HCT116 (cell line): ENCODE data around the gene FAM83G. TPM values are rescaled to one million over a fixed set of nuclear protein-coding genes. Genes with fewer than 3 reads are reported as not detected.

Experiments
- ATAC-seq: fragments of 200-7000 bp; cut with Tn5 transposase; 2 replicates; pipeline ENCODE4 v1.9.1; 2020; ENCODE audit warnings: mild to moderate bottlenecking, moderate library complexity
- BruUV-seq: library from RNA; stranded (reverse); fragments of 400-500 nt; replicated peaks from 2 replicates; lab custom pipeline; 2021; lab: Mats Ljungman, UMichigan
- CTCF ChIA-PET: fragments of 300-600 bp; sonication (Branson Sonifier 250); formaldehyde crosslinking; loops from one replicate; lab custom pipeline; 2021; ENCODE audit warnings: antibody characterized with exemption; lab: Charles Lee
- POLR2A ChIA-PET: fragments of 300-600, 350-600 bp; sonication (Branson Sonifier 250); formaldehyde crosslinking; loops from one replicate; lab custom pipeline; 2021; ENCODE audit warnings: antibody characterized with exemption; lab: Charles Lee
- RAD21 ChIA-PET, 2 experiments: fragments of 300-600 bp; sonication (Branson Sonifier 250); formaldehyde crosslinking; loops; one replicate each; lab custom pipeline; 2023; ENCODE audit warnings: low total read pairs in 2 of 2; ENCODE audit not compliant: uncharacterized antibody in 2 of 2, unreplicated experiment in 2 of 2, low non-redundant PET in 1 of 2; lab: Charles Lee
- DNase-seq: peaks from one replicate; pipeline ENCODE4 v3.0.0-alpha.2; 2010; ENCODE audit warnings: low read depth, low spot score
- H2AFZ ChIP-seq: fragments of 200-600 bp; shearing (Covaris generic), sonication (generic); 2 replicates; pipeline ENCODE4 v1.6.1; 2017; ENCODE audit warnings: low read depth, mixed run types, mixed read lengths, antibody characterized with exemption, low read length; ENCODE audit not compliant: poor library complexity, severe bottlenecking
- H3K27ac ChIP-seq: 2 replicates; pipeline ENCODE4 v1.5.1; 2012; ENCODE audit warnings: low read depth, low read length
- H3K27me3 ChIP-seq: fragments of 200-600 bp; sonication (generic); 2 replicates; pipeline ENCODE4 v1.6.1; 2016; ENCODE audit warnings: mixed run types, low read length, mixed read lengths; ENCODE audit not compliant: insufficient read depth
- H3K36me3 ChIP-seq, 2 experiments: fragments of 200-500 bp in 1 of 2; fragments of 200-600 bp in 1 of 2; sonication (Bioruptor generic) in 1 of 2; sonication (generic) in 1 of 2; 2 replicates each; pipeline versions ENCODE4 v1.5.1 to v1.6.1; 2014 to 2016; ENCODE audit warnings: low read length in 2 of 2, inconsistent platforms in 1 of 2, mixed read lengths in 1 of 2, mixed run types in 1 of 2; ENCODE audit not compliant: insufficient read depth in 2 of 2, control insufficient read depth in 1 of 2
- H3K4me1 ChIP-seq, 2 experiments: fragments of 200-600 bp in 1 of 2; sonication (generic) in 1 of 2; 2 replicates each; pipeline versions ENCODE4 v1.5.1 to v1.6.1; 2012 to 2017; ENCODE audit warnings: low read length in 2 of 2, inconsistent platforms in 1 of 2, mild to moderate bottlenecking in 1 of 2, mixed read lengths in 1 of 2, mixed run types in 1 of 2, moderate library complexity in 1 of 2; ENCODE audit not compliant: insufficient read depth in 2 of 2, control insufficient read depth in 1 of 2
- H3K4me2 ChIP-seq: fragments of 200-600 bp; sonication (generic); 2 replicates; pipeline ENCODE4 v1.6.1; 2017; ENCODE audit warnings: mixed run types, low read length, mixed read lengths
- H3K4me3 ChIP-seq, 2 experiments: fragments of 200-600 bp in 1 of 2; sonication (generic) in 1 of 2; replicated peaks in 1 of 2; 2 replicates each; pipeline ENCODE4 v1.5.1; 2011 to 2016; ENCODE audit warnings: low read length in 2 of 2, control low read depth in 1 of 2, low read depth in 1 of 2, mild to moderate bottlenecking in 1 of 2, mixed read lengths in 1 of 2, mixed run types in 1 of 2
- H3K79me2 ChIP-seq: fragments of 200-600 bp; sonication (generic); 2 replicates; pipeline ENCODE4 v1.6.1; 2017; ENCODE audit warnings: mild to moderate bottlenecking, mixed run types, low read length, moderate library complexity, mixed read lengths; ENCODE audit not compliant: insufficient read depth
- H3K9ac ChIP-seq: fragments of 200-600 bp; sonication (generic); 2 replicates; pipeline ENCODE4 v1.6.1; 2016; ENCODE audit warnings: low read length, mixed read lengths
- H3K9me2 ChIP-seq: fragments of 200-600 bp; sonication (generic), shearing (Covaris generic); 2 replicates; pipeline ENCODE4 v1.6.1; 2017; ENCODE audit warnings: mixed run types, mild to moderate bottlenecking, moderate library complexity; ENCODE audit not compliant: insufficient read depth
- H3K9me3 ChIP-seq, 2 experiments: fragments of 200-500 bp in 1 of 2; fragments of 200-600 bp in 1 of 2; sonication (Bioruptor generic) in 1 of 2; sonication (generic) in 1 of 2; 2 replicates each; pipeline ENCODE4 v1.6.1; 2014 to 2017; ENCODE audit warnings: low read length in 2 of 2, mixed read lengths in 2 of 2, inconsistent platforms in 1 of 2, low read depth in 1 of 2, mild to moderate bottlenecking in 1 of 2, mixed run types in 1 of 2, moderate library complexity in 1 of 2; ENCODE audit not compliant: control insufficient read depth in 1 of 2, insufficient read depth in 1 of 2
- H4K20me1 ChIP-seq: fragments of 200-600 bp; sonication (generic), shearing (Covaris generic); 2 replicates; pipeline ENCODE4 v1.6.1; 2017; ENCODE audit warnings: mixed run types, mild to moderate bottlenecking, moderate library complexity; ENCODE audit not compliant: insufficient read depth
- ATF3 ChIP-seq: IDR thresholded peaks from 2 replicates; pipeline ENCODE4 v1.6.1; 2012
- CBX3 ChIP-seq: IDR thresholded peaks from 2 replicates; pipeline ENCODE4 v1.6.1; 2012; ENCODE audit warnings: low read depth
- EGR1 ChIP-seq: IDR thresholded peaks from 2 replicates; pipeline ENCODE4 v1.6.1; 2012; ENCODE audit warnings: low read depth
- ELF1 ChIP-seq: IDR thresholded peaks from 2 replicates; pipeline ENCODE4 v1.6.1; 2012; ENCODE audit warnings: low read depth, borderline replicate concordance
- EZH2 ChIP-seq: fragments of 200-600 bp; sonication (generic); IDR thresholded peaks from 2 replicates; pipeline ENCODE4 v1.6.1; 2017; ENCODE audit warnings: antibody characterized with exemption, mixed run types
- EZH2phosphoT487 ChIP-seq: fragments of 200-600 bp; IDR thresholded peaks from 2 replicates; pipeline ENCODE4 v1.6.1; 2018; ENCODE audit warnings: antibody characterized with exemption, borderline replicate concordance
- FOSL1 ChIP-seq: IDR thresholded peaks from 2 replicates; pipeline ENCODE4 v1.6.1; 2012; ENCODE audit warnings: low read depth
- JUND ChIP-seq: IDR thresholded peaks from 2 replicates; pipeline ENCODE4 v1.6.1; 2012
- MAX ChIP-seq: IDR thresholded peaks from 2 replicates; pipeline ENCODE4 v1.6.1; 2012
- POLR2A ChIP-seq: IDR thresholded peaks from 2 replicates; pipeline ENCODE4 v1.7.0; 2011; ENCODE audit warnings: borderline replicate concordance; ENCODE audit not compliant: insufficient read depth, insufficient read length; ENCODE audit errors: extremely low read depth
- POLR2AphosphoS5 ChIP-seq: IDR thresholded peaks from 2 replicates; pipeline ENCODE4 v1.6.1; 2011; ENCODE audit warnings: mild to moderate bottlenecking, low read depth, low read length, moderate library complexity
- RAD21 ChIP-seq: IDR thresholded peaks from 2 replicates; pipeline ENCODE4 v1.6.1; 2012; ENCODE audit warnings: low read depth, mild to moderate bottlenecking
- REST ChIP-seq: IDR thresholded peaks from 2 replicates; pipeline ENCODE4 v1.6.1; 2012; ENCODE audit warnings: low read depth
- SP1 ChIP-seq: IDR thresholded peaks from 2 replicates; pipeline ENCODE4 v1.6.1; 2012; ENCODE audit warnings: low read depth
- SRF ChIP-seq: IDR thresholded peaks from 2 replicates; pipeline ENCODE4 v1.6.1; 2012; ENCODE audit warnings: low read depth
- TCF7L2 ChIP-seq: IDR thresholded peaks from 2 replicates; pipeline ENCODE4 v1.7.0; 2011; ENCODE audit warnings: borderline replicate concordance, inconsistent platforms; ENCODE audit not compliant: insufficient read depth, insufficient read length; ENCODE audit errors: extremely low read depth
- YY1 ChIP-seq: IDR thresholded peaks from 2 replicates; pipeline ENCODE4 v1.6.1; 2011; ENCODE audit warnings: low read length, low read depth, moderate library complexity, mild to moderate bottlenecking; ENCODE audit not compliant: insufficient replicate concordance; ENCODE audit errors: extremely low read depth
- ZNF274 ChIP-seq: fragments of 200-500 bp; sonication (Bioruptor generic); IDR thresholded peaks from 2 replicates; pipeline ENCODE4 v1.6.1; 2014; ENCODE audit warnings: mild to moderate bottlenecking, low read depth, low read length, inconsistent platforms
- intact Hi-C: fragments of 100-400 bp; cut with micrococcal nuclease; formaldehyde crosslinking; loops from 2 replicates; pipeline ENCODE4 v1.10.0; 2022
- total RNA-seq: library from RNA; stranded (reverse); gene quantifications from one replicate; pipeline ENCODE4 v1.2.1, GENCODE V29; 2021; ENCODE audit not compliant: unreplicated experiment
- TF ChIP-seq, protein P1 (sequence below), 3 experiments: fragments of 200-600 bp in 1 of 3; sonication (generic) in 1 of 3; IDR thresholded peaks in 2 of 3; conservative IDR thresholded peaks in 1 of 3; 2 replicates each; pipeline ENCODE4 v1.5.1; 2012 to 2017; ENCODE audit warnings: low read depth in 2 of 3, low read length in 2 of 3, antibody characterized with exemption in 1 of 3, borderline replicate concordance in 1 of 3, control low read depth in 1 of 3, mild to moderate bottlenecking in 1 of 3, mixed read lengths in 1 of 3, mixed run types in 1 of 3, moderate library complexity in 1 of 3; ENCODE audit not compliant: insufficient read depth in 1 of 3
- TF ChIP-seq, protein P2 (sequence below): IDR thresholded peaks from 2 replicates; pipeline ENCODE4 v1.6.1; 2011; ENCODE audit warnings: mild to moderate bottlenecking, low read length, moderate library complexity; ENCODE audit not compliant: insufficient replicate concordance; ENCODE audit errors: extremely low read depth

FAM83G gene
- total RNA-seq, 1 experiment from 2014 or later = 33.9 TPM

- TF ChIP-seq SP1 = no peak
- TF ChIP-seq POLR2A = no peak
- no peak for TF ChIP-seq TCF7L2
- TF ChIP-seq, protein P1, sequence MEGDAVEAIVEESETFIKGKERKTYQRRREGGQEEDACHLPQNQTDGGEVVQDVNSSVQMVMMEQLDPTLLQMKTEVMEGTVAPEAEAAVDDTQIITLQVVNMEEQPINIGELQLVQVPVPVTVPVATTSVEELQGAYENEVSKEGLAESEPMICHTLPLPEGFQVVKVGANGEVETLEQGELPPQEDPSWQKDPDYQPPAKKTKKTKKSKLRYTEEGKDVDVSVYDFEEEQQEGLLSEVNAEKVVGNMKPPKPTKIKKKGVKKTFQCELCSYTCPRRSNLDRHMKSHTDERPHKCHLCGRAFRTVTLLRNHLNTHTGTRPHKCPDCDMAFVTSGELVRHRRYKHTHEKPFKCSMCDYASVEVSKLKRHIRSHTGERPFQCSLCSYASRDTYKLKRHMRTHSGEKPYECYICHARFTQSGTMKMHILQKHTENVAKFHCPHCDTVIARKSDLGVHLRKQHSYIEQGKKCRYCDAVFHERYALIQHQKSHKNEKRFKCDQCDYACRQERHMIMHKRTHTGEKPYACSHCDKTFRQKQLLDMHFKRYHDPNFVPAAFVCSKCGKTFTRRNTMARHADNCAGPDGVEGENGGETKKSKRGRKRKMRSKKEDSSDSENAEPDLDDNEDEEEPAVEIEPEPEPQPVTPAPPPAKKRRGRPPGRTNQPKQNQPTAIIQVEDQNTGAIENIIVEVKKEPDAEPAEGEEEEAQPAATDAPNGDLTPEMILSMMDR (IDR thresholded peaks at IDR 0.05 in 2 of 3, conservative IDR thresholded peaks at IDR 0.05 in 1 of 3; ENCODE audit: borderline replicate concordance in 1 of 3, insufficient read depth in 1 of 3, low read depth in 2 of 3, low read length in 2 of 3) = no peak
- TF ChIP-seq YY1 = no peak
- no peak for TF ChIP-seq REST
- TF ChIP-seq SRF = no peak
- no peak for TF ChIP-seq FOSL1
- no peak for TF ChIP-seq EZH2
- TF ChIP-seq MAX = no peak
- TF ChIP-seq ATF3 = no peak
- TF ChIP-seq, protein P2, sequence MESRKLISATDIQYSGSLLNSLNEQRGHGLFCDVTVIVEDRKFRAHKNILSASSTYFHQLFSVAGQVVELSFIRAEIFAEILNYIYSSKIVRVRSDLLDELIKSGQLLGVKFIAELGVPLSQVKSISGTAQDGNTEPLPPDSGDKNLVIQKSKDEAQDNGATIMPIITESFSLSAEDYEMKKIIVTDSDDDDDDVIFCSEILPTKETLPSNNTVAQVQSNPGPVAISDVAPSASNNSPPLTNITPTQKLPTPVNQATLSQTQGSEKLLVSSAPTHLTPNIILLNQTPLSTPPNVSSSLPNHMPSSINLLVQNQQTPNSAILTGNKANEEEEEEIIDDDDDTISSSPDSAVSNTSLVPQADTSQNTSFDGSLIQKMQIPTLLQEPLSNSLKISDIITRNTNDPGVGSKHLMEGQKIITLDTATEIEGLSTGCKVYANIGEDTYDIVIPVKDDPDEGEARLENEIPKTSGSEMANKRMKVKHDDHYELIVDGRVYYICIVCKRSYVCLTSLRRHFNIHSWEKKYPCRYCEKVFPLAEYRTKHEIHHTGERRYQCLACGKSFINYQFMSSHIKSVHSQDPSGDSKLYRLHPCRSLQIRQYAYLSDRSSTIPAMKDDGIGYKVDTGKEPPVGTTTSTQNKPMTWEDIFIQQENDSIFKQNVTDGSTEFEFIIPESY = no peak
- no peak for TF ChIP-seq JUND
- no peak for TF ChIP-seq POLR2AphosphoS5
- TF ChIP-seq EGR1 = no peak
- TF ChIP-seq EZH2phosphoT487 = no peak
- TF ChIP-seq CBX3 = no peak
- TF ChIP-seq ZNF274 = no peak
- no peak for TF ChIP-seq ELF1
- no peak for TF ChIP-seq RAD21
- H3K4me2 ChIP-seq = no peak overlapping the region
- no peak for DNase-seq
- BruUV-seq = no TSS peak
- no peaks in the 10 kb centered on the region for H3K4me1 ChIP-seq
- no peaks in the 10 kb centered on the region for H3K36me3 ChIP-seq
- no peak overlapping the region for H3K27ac ChIP-seq
- no peaks in the 10 kb centered on the region for H3K9me3 ChIP-seq
- H3K27me3 ChIP-seq = no peaks in the 10 kb centered on the region
- H3K9me2 ChIP-seq = no peaks in the 10 kb centered on the region
- no peaks in the 10 kb centered on the region for H4K20me1 ChIP-seq
- no peak overlapping the region for H3K4me3 ChIP-seq
- ChIA-PET RAD21 (no interaction called here), POLR2A (no interaction called here), CTCF (no interaction called here)
- no peak overlapping the region for H3K9ac ChIP-seq
- no peak for ATAC-seq
- no peaks in the 10 kb centered on the region for H3K79me2 ChIP-seq
- no peak overlapping the region for H2AFZ ChIP-seq
- intact Hi-C loops = no loop called here
Observed at GRCh38 chr17:18954321-18954720, 50.2 kb downstream of the FAM83G start.
